HEK293 (cell line): Measurements from ENCODE around the gene PRR20D.
"Not testable (repeated sequence)": the region's sequence is repeated elsewhere in the genome, so short reads cannot be mapped to it uniquely, and the experiment has no call there.

Experiments used
- MYNN ChIP-seq: fragments of 450-650 bp; formaldehyde crosslinking; IDR thresholded peaks from 2 replicates; pipeline ENCODE4 v1.5.1; 2016; ENCODE audit warnings: missing biosample characterization, missing genetic modification characterization, borderline replicate concordance
- YY1 ChIP-seq: fragments of 450-650 bp; formaldehyde crosslinking; IDR thresholded peaks from 2 replicates; pipeline ENCODE4 v1.5.1; 2018; ENCODE audit warnings: missing biosample characterization, missing genetic modification characterization
- ZNF510 ChIP-seq: fragments of 450-650 bp; formaldehyde crosslinking; IDR thresholded peaks from 2 replicates; pipeline ENCODE4 v1.5.1; 2018; ENCODE audit warnings: mild to moderate bottlenecking, missing genetic modification characterization, missing biosample characterization; ENCODE audit not compliant: insufficient replicate concordance
- ZNF548 ChIP-seq: fragments of 450-650 bp; formaldehyde crosslinking; IDR thresholded peaks from 2 replicates; pipeline ENCODE4 v1.5.1; 2016; ENCODE audit warnings: missing biosample characterization, missing genetic modification characterization
- ZNF624 ChIP-seq: fragments of 450-650 bp; formaldehyde crosslinking; IDR thresholded peaks from 2 replicates; pipeline ENCODE4 v1.5.1; 2017; ENCODE audit warnings: missing biosample characterization, missing genetic modification characterization
- ZNF777 ChIP-seq: fragments of 450-650 bp; formaldehyde crosslinking; IDR thresholded peaks from 2 replicates; pipeline ENCODE4 v1.5.1; 2017; ENCODE audit warnings: missing biosample characterization, missing genetic modification characterization, borderline replicate concordance
- ZXDB ChIP-seq: fragments of 450-650 bp; formaldehyde crosslinking; IDR thresholded peaks from 2 replicates; pipeline ENCODE4 v1.5.1; 2016; ENCODE audit warnings: missing biosample characterization, missing genetic modification characterization
- TF ChIP-seq, protein P1 (sequence below): sonication (generic); formaldehyde crosslinking; IDR thresholded peaks from 2 replicates; pipeline ENCODE4 v1.8.1; 2022; ENCODE audit warnings: mild to moderate bottlenecking, moderate library complexity, missing genetic modification reagents
- TF ChIP-seq, protein P2 (sequence below): fragments of 450-650 bp; formaldehyde crosslinking; IDR thresholded peaks from 2 replicates; pipeline ENCODE4 v1.5.1; 2016; ENCODE audit warnings: missing biosample characterization, missing genetic modification characterization
- TF ChIP-seq, protein P3 (sequence below): fragments of 450-650 bp; formaldehyde crosslinking; IDR thresholded peaks from 2 replicates; pipeline ENCODE4 v1.5.1; 2016; ENCODE audit warnings: missing biosample characterization, missing genetic modification characterization
- TF ChIP-seq, protein P4 (sequence below): fragments of 450-650 bp; formaldehyde crosslinking; IDR thresholded peaks from 2 replicates; pipeline ENCODE4 v1.5.1; 2016; ENCODE audit warnings: missing biosample characterization, missing genetic modification characterization

DNA sequence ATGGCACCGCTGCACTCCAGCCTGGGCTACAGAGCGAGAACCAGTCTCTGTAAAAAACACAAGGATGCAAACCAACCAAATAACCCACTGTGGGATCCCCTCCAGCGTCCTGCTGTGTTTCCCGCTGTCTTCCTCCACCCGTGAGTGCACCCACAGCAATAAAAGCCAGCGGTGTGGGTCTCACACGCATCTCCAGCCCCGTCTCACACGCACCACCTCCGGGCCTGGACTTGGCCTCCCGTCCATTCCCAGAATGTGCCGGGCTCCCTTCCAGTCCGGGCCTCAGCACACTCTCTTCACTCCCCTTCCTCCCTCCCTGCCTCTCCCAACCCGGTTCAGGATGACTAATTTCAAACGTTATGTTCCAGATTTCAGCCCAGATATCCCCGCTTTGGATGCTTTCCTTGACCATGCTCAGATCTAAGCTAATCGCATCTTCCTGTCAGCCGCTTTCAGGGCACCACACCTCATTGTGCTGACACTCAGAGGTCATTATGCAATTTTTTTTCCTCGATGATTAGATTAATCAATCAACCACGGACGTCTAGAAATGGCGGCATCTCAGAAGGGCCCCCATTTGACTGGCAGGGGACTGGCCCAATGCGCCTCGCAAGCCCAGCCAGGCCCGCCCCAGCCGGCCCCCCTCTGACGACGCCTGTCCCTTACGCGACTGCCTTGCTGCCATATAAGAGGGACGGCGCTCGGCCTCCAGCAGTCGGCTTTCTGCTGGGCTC, 20.0 kb upstream of the PRR20D start, which contains the start of gene PRR20A:
- TF ChIP-seq, protein P1, sequence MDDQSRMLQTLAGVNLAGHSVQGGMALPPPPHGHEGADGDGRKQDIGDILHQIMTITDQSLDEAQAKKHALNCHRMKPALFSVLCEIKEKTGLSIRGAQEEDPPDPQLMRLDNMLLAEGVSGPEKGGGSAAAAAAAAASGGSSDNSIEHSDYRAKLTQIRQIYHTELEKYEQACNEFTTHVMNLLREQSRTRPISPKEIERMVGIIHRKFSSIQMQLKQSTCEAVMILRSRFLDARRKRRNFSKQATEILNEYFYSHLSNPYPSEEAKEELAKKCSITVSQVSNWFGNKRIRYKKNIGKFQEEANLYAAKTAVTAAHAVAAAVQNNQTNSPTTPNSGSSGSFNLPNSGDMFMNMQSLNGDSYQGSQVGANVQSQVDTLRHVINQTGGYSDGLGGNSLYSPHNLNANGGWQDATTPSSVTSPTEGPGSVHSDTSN (CRISPR knock-in tag) = not testable (repeated sequence)
- TF ChIP-seq ZNF510 (tag by site-specific recombination); ZNF777 (tag by site-specific recombination); ZNF624 (tag by site-specific recombination); ZNF548 (tag by site-specific recombination); MYNN (tag by site-specific recombination); ZXDB (tag by site-specific recombination); YY1: not testable (repeated sequence)
- TF ChIP-seq, protein P2, sequence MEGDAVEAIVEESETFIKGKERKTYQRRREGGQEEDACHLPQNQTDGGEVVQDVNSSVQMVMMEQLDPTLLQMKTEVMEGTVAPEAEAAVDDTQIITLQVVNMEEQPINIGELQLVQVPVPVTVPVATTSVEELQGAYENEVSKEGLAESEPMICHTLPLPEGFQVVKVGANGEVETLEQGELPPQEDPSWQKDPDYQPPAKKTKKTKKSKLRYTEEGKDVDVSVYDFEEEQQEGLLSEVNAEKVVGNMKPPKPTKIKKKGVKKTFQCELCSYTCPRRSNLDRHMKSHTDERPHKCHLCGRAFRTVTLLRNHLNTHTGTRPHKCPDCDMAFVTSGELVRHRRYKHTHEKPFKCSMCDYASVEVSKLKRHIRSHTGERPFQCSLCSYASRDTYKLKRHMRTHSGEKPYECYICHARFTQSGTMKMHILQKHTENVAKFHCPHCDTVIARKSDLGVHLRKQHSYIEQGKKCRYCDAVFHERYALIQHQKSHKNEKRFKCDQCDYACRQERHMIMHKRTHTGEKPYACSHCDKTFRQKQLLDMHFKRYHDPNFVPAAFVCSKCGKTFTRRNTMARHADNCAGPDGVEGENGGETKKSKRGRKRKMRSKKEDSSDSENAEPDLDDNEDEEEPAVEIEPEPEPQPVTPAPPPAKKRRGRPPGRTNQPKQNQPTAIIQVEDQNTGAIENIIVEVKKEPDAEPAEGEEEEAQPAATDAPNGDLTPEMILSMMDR (tag by site-specific recombination) = not testable (repeated sequence)
- TF ChIP-seq, protein P3, sequence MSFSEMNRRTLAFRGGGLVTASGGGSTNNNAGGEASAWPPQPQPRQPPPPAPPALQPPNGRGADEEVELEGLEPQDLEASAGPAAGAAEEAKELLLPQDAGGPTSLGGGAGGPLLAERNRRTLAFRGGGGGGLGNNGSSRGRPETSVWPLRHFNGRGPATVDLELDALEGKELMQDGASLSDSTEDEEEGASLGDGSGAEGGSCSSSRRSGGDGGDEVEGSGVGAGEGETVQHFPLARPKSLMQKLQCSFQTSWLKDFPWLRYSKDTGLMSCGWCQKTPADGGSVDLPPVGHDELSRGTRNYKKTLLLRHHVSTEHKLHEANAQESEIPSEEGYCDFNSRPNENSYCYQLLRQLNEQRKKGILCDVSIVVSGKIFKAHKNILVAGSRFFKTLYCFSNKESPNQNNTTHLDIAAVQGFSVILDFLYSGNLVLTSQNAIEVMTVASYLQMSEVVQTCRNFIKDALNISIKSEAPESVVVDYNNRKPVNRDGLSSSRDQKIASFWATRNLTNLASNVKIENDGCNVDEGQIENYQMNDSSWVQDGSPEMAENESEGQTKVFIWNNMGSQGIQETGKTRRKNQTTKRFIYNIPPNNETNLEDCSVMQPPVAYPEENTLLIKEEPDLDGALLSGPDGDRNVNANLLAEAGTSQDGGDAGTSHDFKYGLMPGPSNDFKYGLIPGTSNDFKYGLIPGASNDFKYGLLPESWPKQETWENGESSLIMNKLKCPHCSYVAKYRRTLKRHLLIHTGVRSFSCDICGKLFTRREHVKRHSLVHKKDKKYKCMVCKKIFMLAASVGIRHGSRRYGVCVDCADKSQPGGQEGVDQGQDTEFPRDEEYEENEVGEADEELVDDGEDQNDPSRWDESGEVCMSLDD = not testable (repeated sequence)
- TF ChIP-seq, protein P4, sequence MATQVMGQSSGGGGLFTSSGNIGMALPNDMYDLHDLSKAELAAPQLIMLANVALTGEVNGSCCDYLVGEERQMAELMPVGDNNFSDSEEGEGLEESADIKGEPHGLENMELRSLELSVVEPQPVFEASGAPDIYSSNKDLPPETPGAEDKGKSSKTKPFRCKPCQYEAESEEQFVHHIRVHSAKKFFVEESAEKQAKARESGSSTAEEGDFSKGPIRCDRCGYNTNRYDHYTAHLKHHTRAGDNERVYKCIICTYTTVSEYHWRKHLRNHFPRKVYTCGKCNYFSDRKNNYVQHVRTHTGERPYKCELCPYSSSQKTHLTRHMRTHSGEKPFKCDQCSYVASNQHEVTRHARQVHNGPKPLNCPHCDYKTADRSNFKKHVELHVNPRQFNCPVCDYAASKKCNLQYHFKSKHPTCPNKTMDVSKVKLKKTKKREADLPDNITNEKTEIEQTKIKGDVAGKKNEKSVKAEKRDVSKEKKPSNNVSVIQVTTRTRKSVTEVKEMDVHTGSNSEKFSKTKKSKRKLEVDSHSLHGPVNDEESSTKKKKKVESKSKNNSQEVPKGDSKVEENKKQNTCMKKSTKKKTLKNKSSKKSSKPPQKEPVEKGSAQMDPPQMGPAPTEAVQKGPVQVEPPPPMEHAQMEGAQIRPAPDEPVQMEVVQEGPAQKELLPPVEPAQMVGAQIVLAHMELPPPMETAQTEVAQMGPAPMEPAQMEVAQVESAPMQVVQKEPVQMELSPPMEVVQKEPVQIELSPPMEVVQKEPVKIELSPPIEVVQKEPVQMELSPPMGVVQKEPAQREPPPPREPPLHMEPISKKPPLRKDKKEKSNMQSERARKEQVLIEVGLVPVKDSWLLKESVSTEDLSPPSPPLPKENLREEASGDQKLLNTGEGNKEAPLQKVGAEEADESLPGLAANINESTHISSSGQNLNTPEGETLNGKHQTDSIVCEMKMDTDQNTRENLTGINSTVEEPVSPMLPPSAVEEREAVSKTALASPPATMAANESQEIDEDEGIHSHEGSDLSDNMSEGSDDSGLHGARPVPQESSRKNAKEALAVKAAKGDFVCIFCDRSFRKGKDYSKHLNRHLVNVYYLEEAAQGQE = not testable (repeated sequence)
